Activated naive CD8-positive, alpha-beta T cell treated with anti-CD3 and anti-CD28 coated beads, Interleukin-2, amount 50 U/mL, for 16 hours (primary cell): ENCODE results near the gene INF2.
A peak's percentile ranks its signal among the peaks of the same experiment; 100 is the strongest.

Experiments used
- DNase-seq: peaks from one replicate; pipeline ENCODE4 v3.0.0-alpha.2; 2020; ENCODE audit warnings: low read depth, low spot score

Gene INF2

GRCh38 chr14:104701383-104702076, 12.1 kb downstream of the INF2 start:
- DNase-seq: no peak

GRCh38 chr14:104702106-104702505, 12.7 kb downstream of the INF2 start:
- no peak for DNase-seq

- no peak for DNase-seq
Observed at GRCh38 chr14:104702673-104703072, 13.3 kb downstream of the INF2 start.

GRCh38 chr14:104703269-104703668, 13.9 kb downstream of the INF2 start:
- DNase-seq: no peak

- DNase-seq: no peak
Observed at GRCh38 chr14:104704252-104704651, 14.8 kb downstream of the INF2 start.

- no peak for DNase-seq
Observed at GRCh38 chr14:104705340-104706047, 16.1 kb downstream of the INF2 start.

- no peak for DNase-seq
Observed at GRCh38 chr14:104706733-104707607, 17.6 kb downstream of the INF2 start.

GRCh38 chr14:104707608-104708595, 18.5 kb downstream of the INF2 start:
- no peak for DNase-seq

GRCh38 chr14:104708606-104709268, 19.3 kb downstream of the INF2 start:
- DNase-seq: peak; percentile 45

- no peak for DNase-seq
Observed at GRCh38 chr14:104709387-104710039, 20.1 kb downstream of the INF2 start.

GRCh38 chr14:104710071-104710735, 20.8 kb downstream of the INF2 start:
- DNase-seq: no peak

GRCh38 chr14:104712881-104713734, 23.7 kb downstream of the INF2 start:
- no peak for DNase-seq

GRCh38 chr14:104714066-104714465, 24.6 kb downstream of the INF2 start:
- DNase-seq: no peak

GRCh38 chr14:104714681-104715080, 25.3 kb downstream of the INF2 start:
- no peak for DNase-seq

- DNase-seq: no peak
Observed at GRCh38 chr14:104715416-104715815, 26.0 kb downstream of the INF2 start.

GRCh38 chr14:104715871-104716270, 26.5 kb downstream of the INF2 start:
- no peak for DNase-seq

GRCh38 chr14:104717137-104717536, 27.7 kb downstream of the INF2 start:
- no peak for DNase-seq

- no peak for DNase-seq
Observed at GRCh38 chr14:104717646-104718045, 28.2 kb downstream of the INF2 start.

GRCh38 chr14:104718147-104718546, 28.7 kb downstream of the INF2 start:
- no peak for DNase-seq
